GM21360 (cell line): ENCODE data around the gene TBC1D22A.

ENCODE experiments used
- ATAC-seq: cut with Tn5 transposase; IDR thresholded peaks from one replicate; pipeline ENCODE4 v1.9.1; 2021; ENCODE audit warnings: mild to moderate bottlenecking, moderate library complexity; ENCODE audit not compliant: unreplicated experiment

Gene TBC1D22A

DNA sequence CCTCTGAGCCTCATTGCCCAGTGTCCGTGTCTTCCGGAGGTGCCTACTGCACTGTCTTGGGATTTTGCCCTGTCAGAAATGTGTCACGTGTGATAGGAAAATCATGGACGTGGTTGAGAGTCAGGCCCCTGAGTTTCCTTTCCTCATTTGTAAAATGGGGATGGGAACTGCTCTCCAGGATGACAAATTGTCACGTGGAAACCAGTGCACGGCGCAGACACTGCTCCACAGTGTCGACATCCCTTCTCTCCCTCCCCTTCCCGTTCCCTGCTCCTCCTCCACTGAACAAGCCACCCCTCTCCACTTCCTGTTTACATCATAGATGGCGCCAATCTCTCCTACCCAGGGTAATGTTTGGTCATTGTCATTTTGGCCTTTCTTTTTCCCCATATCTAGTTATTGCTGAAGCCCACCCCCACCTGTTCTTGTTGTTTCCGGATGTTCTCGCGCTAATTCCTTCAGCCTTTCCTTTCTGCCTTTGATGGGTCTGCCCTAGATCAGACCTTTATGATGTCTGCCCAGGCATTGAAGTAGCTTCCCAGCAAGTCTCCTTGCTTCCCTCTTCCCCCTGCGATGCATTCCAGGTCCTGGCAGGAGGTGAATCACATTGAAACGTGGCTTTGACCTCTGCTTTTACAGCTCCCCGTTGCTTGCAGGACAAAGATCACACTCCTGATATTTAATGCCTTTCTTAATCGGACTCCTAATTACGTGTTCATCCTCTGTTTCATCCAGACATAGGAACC lies 91.8 kb downstream of the TBC1D22A start:
- no peak for ATAC-seq

DNA sequence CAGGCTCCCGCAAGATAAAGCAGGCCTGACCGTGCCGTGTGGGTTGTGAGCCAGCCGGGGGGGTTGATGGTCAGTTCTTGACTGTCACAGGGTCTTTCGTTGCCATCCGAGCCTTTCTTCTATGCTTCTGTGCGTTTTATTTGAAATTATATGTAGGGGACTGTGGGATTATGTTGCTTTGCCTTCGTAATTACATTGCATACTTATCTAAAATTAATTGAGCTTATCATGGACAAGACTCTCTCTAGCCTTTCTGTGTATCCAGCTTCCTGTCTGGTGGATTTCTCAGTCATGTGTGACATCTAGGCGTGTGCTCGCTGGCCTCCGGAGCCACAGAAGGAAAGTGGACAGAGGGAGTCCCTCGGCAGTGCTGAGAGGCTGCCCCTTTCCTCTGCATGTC lies 93.2 kb downstream of the TBC1D22A start:
- no peak for ATAC-seq

DNA sequence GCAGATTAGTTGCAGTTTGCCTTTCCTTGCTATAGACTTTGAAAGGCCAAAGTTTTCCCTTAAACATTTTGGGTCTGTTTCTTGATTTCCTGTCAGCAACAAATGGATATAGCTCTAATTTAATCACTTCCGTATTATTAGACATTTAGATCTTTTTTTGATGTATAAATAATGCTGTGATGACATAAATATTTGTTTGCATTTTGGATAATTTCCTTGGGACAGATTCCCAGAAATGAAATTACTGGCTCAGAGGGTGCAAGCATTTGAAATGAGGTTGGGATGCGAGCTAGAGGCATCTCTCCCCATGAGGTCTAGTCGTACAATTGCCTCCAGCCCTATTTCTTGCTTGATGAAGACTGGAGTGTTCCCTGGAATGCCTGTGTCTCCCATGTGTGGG lies 94.2 kb downstream of the TBC1D22A start:
- no peak for ATAC-seq

DNA sequence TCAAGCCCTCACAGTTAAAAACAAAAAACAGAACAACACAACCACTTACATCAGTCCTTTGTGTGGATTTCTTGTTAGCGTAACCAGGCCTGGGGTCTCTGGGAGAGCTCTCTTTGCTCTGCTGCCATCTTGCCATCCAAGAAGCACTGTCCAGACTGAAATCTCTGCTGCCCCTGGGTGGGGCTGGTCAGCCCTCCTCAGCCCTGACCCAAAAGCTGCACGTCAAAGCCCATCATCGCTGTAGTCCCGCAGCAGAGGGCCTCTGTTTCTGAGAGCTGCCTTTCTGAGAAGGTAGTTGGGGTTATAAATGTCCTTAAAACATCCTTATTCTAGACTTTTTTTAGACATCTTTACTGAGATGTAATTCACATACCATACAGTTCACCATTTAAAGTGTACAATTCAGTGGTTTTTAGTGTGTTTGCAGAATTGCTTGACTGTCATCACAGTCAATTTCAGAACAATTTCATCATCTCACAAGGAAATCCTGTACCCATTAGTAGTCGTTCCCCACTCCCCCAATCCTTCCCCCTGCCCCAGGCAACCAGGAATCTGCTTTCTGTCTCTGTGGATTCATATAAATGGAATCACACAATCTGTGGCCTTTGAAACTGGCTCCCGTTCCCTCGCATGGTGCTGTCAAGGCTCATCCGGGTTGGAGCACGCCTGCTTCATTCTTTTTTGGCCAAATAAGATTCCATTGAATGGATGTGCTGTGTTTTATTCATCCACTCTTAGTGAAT lies 94.9 kb downstream of the TBC1D22A start:
- no peak for ATAC-seq

DNA sequence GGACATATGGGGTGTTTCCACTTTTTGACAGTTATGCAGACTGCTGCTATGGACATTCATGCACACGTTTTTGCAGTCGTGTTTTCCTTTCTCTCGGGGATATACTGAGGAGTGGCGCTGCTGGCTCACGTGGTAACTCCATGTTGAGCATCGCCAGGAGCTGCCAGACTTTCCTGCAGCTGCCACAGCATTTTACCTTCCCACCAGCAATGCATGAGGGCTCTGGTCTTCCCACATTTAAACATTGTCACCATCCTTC lies 95.4 kb downstream of the TBC1D22A start:
- ATAC-seq, result no peak

DNA sequence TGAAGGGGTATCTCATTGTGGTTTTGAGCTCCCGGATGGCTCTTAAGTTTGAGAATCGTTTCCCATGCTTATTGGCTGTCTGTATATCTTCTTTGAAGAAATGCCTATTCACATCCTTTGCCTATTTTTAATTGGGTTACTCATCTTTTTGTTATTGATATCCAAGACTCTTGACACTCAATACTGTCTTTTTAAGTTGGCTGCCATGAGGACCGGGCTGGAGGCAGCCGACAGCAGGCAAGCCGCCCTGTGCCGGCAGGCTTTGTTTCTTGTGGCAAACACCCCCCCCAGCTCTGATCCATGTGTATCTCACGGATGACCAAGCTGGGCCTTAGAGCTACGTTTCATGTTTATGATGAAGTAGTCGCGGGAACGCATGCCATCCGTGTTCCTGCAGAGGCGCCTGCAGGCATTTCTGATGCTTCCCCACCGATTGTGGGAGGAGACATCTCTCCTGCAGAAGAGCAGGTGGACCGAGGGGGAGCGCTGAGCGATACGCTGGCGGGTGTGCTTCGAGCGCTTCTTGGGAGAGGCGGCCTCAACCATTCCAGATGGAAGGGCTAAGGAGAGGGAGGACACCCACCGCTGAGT lies 95.8 kb downstream of the TBC1D22A start:
- no peak for ATAC-seq

DNA sequence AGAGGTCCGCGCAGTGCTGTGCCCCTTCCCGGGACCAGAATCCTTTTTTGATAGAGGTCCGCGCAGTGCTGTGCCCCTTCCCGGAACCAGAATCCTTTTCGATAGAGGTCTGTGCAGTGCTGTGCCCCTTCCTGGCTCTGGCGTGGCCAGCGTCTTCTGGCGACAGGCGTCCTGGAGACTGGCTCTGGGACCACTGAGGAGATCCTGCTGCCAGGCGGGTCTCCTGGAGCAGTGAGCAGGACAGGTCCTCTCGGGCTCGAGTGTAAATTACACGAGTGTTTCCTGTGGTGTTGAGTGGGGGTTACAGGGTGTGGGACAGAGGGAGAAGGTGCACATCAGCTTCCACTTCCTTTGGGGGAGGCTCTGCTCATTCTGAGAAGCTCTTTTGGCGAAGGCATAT lies 98.1 kb downstream of the TBC1D22A start:
- no peak for ATAC-seq

DNA sequence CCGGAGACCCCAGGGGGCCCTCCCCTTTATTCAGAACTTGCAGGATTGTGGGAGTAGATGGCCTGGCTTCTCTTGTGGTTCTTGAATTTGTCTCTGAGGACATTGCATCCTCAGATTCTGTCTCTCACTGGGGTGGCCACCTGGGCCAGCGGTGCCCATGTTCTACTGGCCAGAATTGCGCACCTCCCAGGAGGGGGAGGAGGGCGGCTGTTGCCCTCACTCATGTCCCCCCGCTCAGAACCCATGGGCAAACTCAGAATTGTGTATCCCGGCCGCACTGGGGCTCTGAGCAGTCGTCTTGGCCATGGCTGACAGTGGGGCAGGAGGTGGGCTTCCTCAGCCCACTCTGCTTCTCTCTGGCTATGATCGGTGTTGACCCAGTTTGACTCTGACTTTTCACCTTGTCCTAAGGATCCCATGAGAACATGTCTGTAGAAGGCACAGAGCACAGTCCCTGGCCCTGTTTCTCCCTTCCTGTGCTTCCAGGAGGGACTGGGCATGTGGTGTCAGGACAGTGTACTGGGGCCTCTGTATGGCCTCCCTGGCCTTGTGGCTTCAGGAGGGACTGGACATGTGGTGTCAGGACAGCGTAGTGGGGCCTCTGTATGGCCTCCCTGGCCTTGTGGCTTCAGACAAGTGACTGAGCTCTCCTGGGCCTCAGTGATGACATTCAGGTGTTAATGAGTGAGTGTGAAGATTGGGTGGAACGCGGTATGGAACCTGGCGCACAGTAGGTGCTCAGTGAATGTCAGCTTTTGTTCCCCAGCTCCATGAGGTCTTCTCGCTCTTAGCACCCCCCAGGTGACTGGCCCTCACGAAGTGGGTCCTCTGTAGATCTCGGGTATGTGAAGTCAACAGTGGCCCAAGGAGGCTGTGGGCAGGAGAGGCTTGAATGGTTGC lies 99.3 kb downstream of the TBC1D22A start:
- ATAC-seq, result no peak

DNA sequence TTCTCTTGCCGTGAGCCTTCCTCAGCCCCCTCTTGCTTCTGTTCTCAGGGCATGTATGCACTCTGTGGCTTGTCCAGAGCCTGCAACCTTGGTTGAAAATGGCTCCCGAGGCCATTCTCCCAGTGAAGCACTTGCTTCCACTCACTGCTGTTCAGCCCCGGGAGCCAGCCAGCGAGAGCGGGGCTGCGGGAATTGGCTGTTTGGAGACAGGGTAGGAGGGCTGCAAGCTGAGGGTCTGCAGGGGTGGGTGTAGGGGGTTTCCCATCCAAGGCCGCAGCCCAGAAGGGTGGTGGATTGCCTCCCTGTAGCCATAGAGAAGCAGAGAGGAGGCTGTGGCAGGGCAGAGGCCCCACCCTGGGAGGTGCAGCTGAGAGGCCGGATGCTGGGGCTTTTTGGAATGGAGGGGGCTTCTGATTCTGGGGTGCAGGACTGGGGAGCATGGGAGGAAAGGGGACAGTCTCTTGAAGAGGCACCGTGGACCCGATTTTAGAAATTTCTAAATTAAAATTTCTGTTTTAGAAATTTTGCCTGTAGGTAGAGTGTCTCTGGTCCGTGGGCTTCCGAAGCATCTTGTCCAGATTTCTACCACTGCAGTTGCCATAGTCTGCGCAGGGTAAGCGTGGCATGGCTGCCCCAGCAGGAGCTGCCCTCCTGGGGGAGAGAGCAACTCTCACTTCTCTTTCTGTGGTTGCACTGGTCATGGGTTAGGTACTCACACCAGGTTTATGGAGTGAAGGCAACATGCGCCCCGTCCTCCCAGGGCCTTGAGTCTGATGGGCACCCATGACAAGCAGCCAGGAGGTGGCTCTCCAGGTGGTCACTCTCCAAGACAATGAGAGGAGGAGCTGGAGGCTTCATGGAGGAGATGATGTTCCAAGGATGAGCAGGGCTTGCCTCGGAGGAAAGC lies 100.2 kb downstream of the TBC1D22A start:
- no peak for ATAC-seq

DNA sequence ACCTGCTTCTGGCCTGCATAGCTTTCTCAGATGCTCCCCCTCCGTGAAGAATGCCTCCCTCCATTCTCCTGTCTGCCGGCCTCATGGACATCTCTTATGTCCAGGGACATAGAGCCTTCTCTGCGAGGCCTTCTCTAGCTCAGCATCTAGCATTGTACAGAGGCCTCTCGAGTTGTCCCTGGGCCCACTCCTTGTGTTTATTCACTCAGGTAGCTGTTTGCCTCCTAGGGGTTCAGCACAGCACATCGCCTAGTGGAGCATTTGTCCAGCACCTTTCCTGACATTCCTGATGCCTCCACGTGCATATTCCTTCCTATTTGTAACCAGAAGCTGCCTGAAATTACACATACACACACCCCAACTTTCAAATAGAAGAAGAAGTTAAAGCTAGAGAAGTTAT lies 101.3 kb downstream of the TBC1D22A start:
- ATAC-seq, result no peak

DNA sequence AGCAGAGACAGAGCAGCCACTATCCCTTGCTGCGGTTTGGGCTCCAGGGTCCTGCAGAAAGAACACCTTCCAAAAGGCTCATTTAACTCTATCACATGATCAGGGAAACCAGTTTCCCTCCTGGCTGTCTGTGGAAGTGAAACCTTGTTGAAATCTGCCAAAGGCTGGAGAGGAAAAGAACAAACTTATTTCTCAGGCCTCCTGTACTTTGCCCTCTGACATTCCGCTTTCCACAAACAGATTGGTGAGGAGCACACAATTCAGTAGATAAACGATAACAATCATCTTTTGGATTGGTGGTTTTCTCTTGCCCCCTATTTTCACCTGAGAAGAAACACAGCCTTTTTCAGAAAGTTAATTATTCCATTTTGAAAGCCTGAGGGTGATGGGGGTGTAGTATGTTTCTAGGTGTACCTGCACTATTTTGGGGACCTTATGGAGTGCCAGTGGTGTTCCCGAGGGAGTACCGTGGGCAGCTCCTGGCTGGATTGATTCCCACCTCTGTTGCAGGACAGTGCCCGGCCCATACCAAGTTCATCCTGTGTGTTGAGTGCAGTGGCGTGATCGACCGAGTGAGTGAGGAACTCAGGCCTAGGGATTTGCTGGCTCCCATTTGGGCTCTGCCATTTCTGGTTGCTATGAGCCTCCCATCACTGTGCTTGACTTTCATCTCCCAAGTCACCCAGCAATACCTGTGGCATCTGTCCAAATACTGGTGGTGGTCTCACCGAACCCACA lies 102.0 kb downstream of the TBC1D22A start:
- no peak for ATAC-seq

DNA sequence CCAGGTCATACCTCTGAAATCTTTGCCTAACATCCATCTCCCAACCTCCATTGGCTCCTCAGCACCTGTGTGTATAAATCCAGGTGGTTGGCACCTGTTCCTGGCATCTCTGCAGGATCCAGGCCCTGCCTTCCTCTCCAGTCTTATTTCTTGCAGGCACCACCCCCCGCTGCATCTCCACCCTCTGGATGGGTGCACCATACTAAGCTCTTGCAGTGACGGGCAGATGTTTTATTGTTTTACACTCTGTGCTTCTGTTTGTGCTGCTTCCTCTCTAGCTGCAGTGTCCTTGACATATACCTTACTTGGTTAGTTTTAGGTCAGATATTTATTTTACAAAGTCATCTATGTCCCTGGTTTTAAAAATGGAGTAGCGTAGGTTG lies 102.6 kb downstream of the TBC1D22A start:
- no peak for ATAC-seq

DNA sequence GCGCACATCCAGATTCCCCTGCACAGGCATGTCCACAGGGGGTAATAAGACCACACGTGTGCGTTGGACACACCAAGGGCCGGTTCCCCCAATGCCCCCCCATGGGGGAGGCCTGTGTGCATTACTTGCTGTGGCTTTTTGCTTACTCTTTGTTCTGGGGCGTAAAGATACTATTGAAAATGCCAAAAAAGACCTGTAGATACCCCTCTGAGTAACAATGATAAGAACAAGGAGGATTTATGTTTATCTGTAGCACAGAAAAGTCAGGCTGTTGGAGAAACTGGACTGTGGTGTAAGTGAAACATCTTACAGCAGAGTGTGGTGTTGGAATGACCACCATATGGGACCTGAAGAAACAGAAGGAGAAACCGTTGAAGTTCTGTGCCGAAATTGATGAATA lies 103.2 kb downstream of the TBC1D22A start:
- ATAC-seq, result no peak

DNA sequence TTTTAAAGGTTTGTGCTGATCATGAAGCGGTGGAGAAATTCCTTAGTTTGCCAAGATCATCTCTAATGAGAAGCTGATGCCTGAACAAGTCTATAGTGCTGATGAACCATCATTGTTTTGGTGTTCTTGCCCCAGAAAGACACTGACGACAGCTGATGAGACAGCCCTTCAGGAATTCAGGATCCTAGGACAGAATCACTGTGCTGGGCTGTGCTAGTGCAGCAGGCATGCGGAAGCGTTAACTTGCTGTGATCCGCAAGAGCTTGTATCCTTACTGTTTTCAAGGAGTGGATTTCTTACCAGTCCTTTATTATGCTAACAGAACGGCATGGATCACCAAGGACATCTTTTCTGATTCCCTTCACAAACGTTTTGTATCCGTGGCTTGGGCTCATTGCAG lies 104.1 kb downstream of the TBC1D22A start:
- no peak for ATAC-seq

DNA sequence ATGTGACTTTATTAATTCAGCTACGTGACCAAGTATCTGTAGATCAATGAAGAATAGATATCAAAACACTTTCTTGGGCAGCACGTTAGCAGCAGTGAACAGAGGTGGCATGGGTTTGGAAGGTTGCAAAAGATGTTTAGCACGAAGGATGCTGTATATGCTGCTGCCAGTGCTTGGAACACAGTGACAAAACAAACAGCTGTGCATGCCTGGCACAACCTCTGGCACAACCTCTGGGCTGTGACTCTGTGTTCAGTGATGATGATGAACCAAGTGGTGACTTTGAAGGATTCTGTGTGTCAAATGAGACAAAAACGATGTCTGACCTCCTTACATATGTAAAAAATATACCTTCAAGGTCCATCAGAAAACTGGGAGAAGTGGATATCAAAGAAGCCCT lies 104.7 kb downstream of the TBC1D22A start:
- no peak for ATAC-seq

DNA sequence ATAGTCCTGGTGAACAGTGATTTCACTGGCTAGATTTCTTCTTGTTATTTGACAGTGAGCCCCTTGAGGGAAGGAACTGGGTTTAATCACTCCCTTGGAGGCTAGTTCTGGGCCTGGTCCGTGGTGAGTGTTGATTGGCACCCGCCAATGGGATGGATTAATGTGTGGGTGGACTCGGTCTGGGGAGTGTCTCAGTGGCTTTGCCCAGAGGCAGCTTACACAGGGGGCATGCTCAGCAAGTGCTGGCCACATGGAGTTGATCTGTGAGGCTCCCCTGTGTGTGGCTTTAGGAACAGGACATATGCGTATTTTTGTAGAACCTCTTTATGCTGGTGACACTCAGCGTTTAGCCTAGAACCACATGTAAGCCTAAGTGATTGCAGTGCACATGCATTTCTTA lies 106.9 kb downstream of the TBC1D22A start:
- ATAC-seq, result no peak

DNA sequence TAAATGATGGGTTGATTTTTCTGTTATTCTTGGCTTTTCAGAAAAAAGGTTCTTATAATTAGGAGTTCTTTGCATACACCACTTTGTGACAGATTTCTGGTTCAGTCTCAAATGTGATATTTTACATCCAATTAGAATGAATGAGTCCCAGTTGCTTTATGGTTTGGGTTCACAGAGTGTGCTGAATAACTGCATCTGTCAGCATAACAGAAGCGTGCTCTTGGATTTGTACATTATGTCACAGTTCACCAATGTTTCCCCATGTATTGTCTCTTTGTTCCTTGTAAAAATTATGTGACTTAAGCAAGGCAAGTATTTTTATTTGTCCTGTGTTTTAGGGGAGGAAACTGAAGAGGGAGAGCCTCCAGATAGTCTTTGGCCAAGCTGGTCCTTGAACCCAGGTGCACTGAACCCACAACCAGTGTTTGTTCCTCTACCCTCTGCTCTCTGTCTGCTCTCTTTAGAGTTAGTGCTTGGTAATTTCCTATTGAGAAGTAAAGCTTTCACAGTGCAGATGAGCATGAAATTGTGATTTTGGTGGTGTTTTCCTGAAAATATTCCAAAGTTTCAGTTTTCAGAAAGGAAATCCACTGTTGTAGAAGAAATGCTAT lies 107.5 kb downstream of the TBC1D22A start:
- ATAC-seq, result no peak

DNA sequence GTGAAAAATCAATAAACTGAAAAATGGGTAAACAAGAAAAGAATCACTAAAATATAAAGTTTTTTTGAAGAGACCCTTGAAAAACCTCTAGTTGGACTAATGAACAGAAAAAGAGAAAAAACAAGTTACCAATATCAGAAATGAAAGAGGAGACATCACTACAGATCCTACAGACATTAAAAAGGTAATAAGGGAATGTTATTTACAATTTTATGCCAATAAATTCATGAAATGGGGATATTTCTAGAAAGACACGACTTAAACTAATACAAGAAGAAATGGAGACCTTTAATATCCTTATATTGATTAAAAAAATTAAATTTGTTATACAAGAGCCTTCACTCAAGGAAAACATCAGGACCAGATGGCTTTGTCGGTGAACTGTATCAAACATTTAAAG lies 109.4 kb downstream of the TBC1D22A start:
- ATAC-seq, result no peak

DNA sequence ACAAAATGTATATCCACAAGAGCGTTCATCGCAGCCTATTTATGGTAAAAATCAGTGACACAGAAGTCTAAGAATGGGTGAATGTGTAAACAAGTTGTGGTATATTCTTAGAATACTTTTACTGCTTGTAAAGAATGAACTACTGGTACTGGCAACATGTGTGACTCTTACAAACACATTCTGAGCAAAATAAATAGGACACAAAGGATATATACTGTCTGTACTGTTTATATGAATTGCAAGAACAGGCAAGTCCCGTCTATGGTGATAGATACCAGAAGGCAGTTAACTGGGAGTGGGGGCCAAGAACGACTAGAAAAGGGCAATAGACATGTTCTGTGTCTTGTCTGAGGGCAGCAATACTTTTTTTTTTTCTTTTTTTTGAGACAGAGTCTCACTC lies 112.6 kb downstream of the TBC1D22A start:
- no peak for ATAC-seq
